ENCODE results near the gene DCXR. TPM values are rescaled to one million over a fixed set of nuclear protein-coding genes. Genes with fewer than 3 reads are reported as not detected.

Gene DCXR
- total and polyA plus RNA-seq, 2 experiments from 2014 or later, result 70.2 to 75.8 TPM

- H3K9me2 ChIP-seq (ENCODE audit: insufficient read depth), result no peaks in the 10 kb centered on the region
- H4K20me1 ChIP-seq (ENCODE audit: insufficient read depth), result no peaks in the 10 kb centered on the region
- in situ Hi-C loops (cut with MboI), result no loop called here
- H3K9ac ChIP-seq, result no peak overlapping the region
- TF ChIP-seq EZH2 (IDR thresholded peaks at IDR 0.05; ENCODE audit: insufficient read depth, poor library complexity, severe bottlenecking) (no peak), EZH2phosphoT487 (IDR thresholded peaks at IDR 0.05; ENCODE audit: insufficient read depth, low read depth) (no peak)
- no peaks in the 10 kb centered on the region for H3K9me3 ChIP-seq (ENCODE audit: low read depth)
- H3K27ac ChIP-seq, result no peak overlapping the region
- H2AFZ ChIP-seq, result no peak overlapping the region
- no peaks in the 10 kb centered on the region for H3K27me3 ChIP-seq (replicated peaks; ENCODE audit: insufficient read depth)
- H3K4me1 ChIP-seq (ENCODE audit: insufficient read depth), result no peaks in the 10 kb centered on the region
- H3K4me3 ChIP-seq, result no peak overlapping the region
- 76 to 77% methylated on average over 10 of the region's 10 CpGs for WGBS, 2 experiments (ENCODE audit: low coverage in 1 of 2, low lambda C conversion rate in 2 of 2, missing lambda C conversion rate in 2 of 2)
- H3F3A ChIP-seq (ENCODE audit: insufficient read depth), result no peaks in the 10 kb centered on the region
- no peaks in the 10 kb centered on the region for H3K36me3 ChIP-seq (ENCODE audit: low read depth)
- peaks cover 18% of the 10 kb centered on the region for H3K79me2 ChIP-seq (ENCODE audit: insufficient read depth)
- H3K4me2 ChIP-seq (ENCODE audit: unreplicated experiment), result no peak overlapping the region
- DNase-seq, result no peak
Measured at GRCh38 chr17:82058855-82059249, 21.4 kb upstream of the DCXR start.

GRCh38 chr17:82058230-82058854, 20.8 kb upstream of the DCXR start:
- H3K9me3 ChIP-seq (ENCODE audit: low read depth), result no peaks in the 10 kb centered on the region
- in situ Hi-C loops (cut with MboI), result no loop called here
- H3K36me3 ChIP-seq (ENCODE audit: low read depth), result no peaks in the 10 kb centered on the region
- H3K9me2 ChIP-seq (ENCODE audit: insufficient read depth), result no peaks in the 10 kb centered on the region
- H3K4me2 ChIP-seq (ENCODE audit: unreplicated experiment), result no peak overlapping the region
- TF ChIP-seq EZH2 (IDR thresholded peaks at IDR 0.05; ENCODE audit: insufficient read depth, poor library complexity, severe bottlenecking), result no peak
- no peak for TF ChIP-seq EZH2phosphoT487 (IDR thresholded peaks at IDR 0.05; ENCODE audit: insufficient read depth, low read depth)
- H3K79me2 ChIP-seq (ENCODE audit: insufficient read depth), result peaks cover 19% of the 10 kb centered on the region
- H3K4me3 ChIP-seq, result no peak overlapping the region
- no peak overlapping the region for H2AFZ ChIP-seq
- no peak overlapping the region for H3K27ac ChIP-seq
- DNase-seq, result no peak
- H4K20me1 ChIP-seq (ENCODE audit: insufficient read depth), result no peaks in the 10 kb centered on the region
- WGBS, 2 experiments (ENCODE audit: low coverage in 1 of 2, low lambda C conversion rate in 2 of 2, missing lambda C conversion rate in 2 of 2), result 73 to 89% methylated on average over 9 to 17 of the region's 17 CpGs
- no peaks in the 10 kb centered on the region for H3K4me1 ChIP-seq (ENCODE audit: insufficient read depth)
- H3K27me3 ChIP-seq (replicated peaks; ENCODE audit: insufficient read depth), result no peaks in the 10 kb centered on the region
- no peaks in the 10 kb centered on the region for H3F3A ChIP-seq (ENCODE audit: insufficient read depth)
- H3K9ac ChIP-seq, result no peak overlapping the region

- Histone ChIP-seq H3F3A (ENCODE audit: insufficient read depth) (no peaks in the 10 kb centered on the region), H3K27ac (no peak overlapping the region), H3K9me3 (ENCODE audit: low read depth) (no peaks in the 10 kb centered on the region), H3K27me3 (replicated peaks; ENCODE audit: insufficient read depth) (no peaks in the 10 kb centered on the region), H3K9me2 (ENCODE audit: insufficient read depth) (no peaks in the 10 kb centered on the region), H4K20me1 (ENCODE audit: insufficient read depth) (no peaks in the 10 kb centered on the region), H3K4me2 (ENCODE audit: unreplicated experiment) (no peak overlapping the region), H3K4me1 (ENCODE audit: insufficient read depth) (peaks cover 6% of the 10 kb centered on the region), H3K36me3 (ENCODE audit: low read depth) (no peaks in the 10 kb centered on the region), H3K79me2 (ENCODE audit: insufficient read depth) (peaks cover 23% of the 10 kb centered on the region), H3K4me3 (no peak overlapping the region), H3K9ac (no peak overlapping the region), H2AFZ (no peak overlapping the region)
- TF ChIP-seq EZH2phosphoT487 (IDR thresholded peaks at IDR 0.05; ENCODE audit: insufficient read depth, low read depth) (no peak), EZH2 (IDR thresholded peaks at IDR 0.05; ENCODE audit: insufficient read depth, poor library complexity, severe bottlenecking) (no peak)
- 83 to 87% methylated on average over 23 to 29 of the region's 29 CpGs for WGBS, 2 experiments (ENCODE audit: low coverage in 1 of 2, low lambda C conversion rate in 2 of 2, missing lambda C conversion rate in 2 of 2)
- no peak for DNase-seq
- in situ Hi-C loops (cut with MboI), result no loop called here
Measured at GRCh38 chr17:82056729-82057621, 19.5 kb upstream of the DCXR start.

DNA sequence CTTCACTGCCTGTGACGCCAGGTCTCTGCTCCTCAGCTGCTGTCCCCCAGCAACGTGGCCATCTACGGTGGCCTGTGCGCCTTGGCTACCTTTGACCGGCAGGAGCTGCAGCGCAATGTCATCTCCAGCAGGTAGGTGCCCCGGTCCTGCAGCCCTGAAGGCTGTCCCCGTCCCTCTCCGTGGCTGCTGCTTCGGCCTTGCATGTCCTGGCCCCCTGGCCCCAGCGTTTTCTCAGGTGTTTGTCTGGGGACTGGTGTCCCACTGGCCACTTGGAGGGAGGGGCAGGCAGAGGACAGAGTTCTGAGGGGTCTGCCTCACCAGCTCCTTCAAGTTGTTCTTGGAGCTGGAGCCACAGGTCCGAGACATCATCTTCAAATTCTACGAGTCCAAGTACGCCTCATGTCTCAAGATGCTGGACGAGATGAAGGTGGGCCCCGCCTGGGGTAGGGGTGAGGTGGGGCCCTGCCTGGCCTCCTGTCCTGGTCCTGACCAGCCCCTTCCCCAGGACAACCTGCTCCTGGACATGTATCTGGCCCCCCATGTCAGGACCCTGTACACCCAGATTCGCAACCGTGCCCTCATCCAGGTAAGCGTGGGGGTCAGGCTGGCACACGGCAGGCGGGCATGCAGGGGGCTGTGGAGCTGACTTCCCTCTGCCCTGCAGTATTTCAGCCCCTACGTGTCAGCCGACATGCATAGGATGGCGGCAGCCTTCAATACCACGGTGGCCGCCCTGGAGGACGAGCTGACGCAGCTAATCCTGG, 18.6 kb upstream of the DCXR start:
- no peak for DNase-seq
- Histone ChIP-seq H3K79me2 (ENCODE audit: insufficient read depth) (peaks cover 23% of the 10 kb centered on the region), H3K27me3 (replicated peaks; ENCODE audit: insufficient read depth) (no peaks in the 10 kb centered on the region), H3K36me3 (ENCODE audit: low read depth) (no peaks in the 10 kb centered on the region), H3K9me3 (ENCODE audit: low read depth) (no peaks in the 10 kb centered on the region), H3F3A (ENCODE audit: insufficient read depth) (no peaks in the 10 kb centered on the region), H2AFZ (no peak overlapping the region), H3K27ac (no peak overlapping the region), H3K9me2 (ENCODE audit: insufficient read depth) (no peaks in the 10 kb centered on the region), H3K4me3 (no peak overlapping the region), H4K20me1 (ENCODE audit: insufficient read depth) (no peaks in the 10 kb centered on the region), H3K4me1 (ENCODE audit: insufficient read depth) (peaks cover 6% of the 10 kb centered on the region), H3K9ac (no peak overlapping the region), H3K4me2 (ENCODE audit: unreplicated experiment) (no peak overlapping the region)
- no peak for TF ChIP-seq EZH2phosphoT487 (IDR thresholded peaks at IDR 0.05; ENCODE audit: insufficient read depth, low read depth)
- no peak for TF ChIP-seq EZH2 (IDR thresholded peaks at IDR 0.05; ENCODE audit: insufficient read depth, poor library complexity, severe bottlenecking)
- in situ Hi-C loops (cut with MboI), result no loop called here
- WGBS, 2 experiments (ENCODE audit: low coverage in 1 of 2, low lambda C conversion rate in 2 of 2, missing lambda C conversion rate in 2 of 2), result 88 to 89% methylated on average over 28 of the region's 28 CpGs
